ENCODE measurements around the gene LAMB4. TPM values are rescaled to one million over a fixed set of nuclear protein-coding genes. Genes with fewer than 3 reads are reported as not detected.

Gene LAMB4
- total and polyA plus RNA-seq, 5 experiments from 2014 or later: 0.27 to 1.4 TPM; not detected in 3

- DNase-seq (no peak), ATAC-seq (no peak)
- Mint-ChIP-seq H3K27ac (no peak overlapping the region), H3K4me3 (no peak overlapping the region), H3K36me3 (peaks cover 0 to 4% (median 0%) of the 10 kb centered on the region in 3 donors), H3K4me1 (no peaks in the 10 kb centered on the region), H3K27me3 (peaks cover 0 to 19% (median 0%) of the 10 kb centered on the region in 5 donors), H3K9me3 (no peaks in the 10 kb centered on the region)
- POLR2A ChIA-PET: no interaction called here
These were observed 66.6 kb downstream of the LAMB4 start for GRCh38 chr7:108063520-108063933.

GRCh38 chr7:108062250-108063014 is 67.7 kb downstream of the LAMB4 start:
- Mint-ChIP-seq H3K36me3 (peaks cover 0 to 4% (median 0%) of the 10 kb centered on the region in 3 donors), H3K27me3 (peaks cover 0 to 19% (median 0%) of the 10 kb centered on the region in 5 donors), H3K27ac (no peak overlapping the region), H3K4me1 (no peaks in the 10 kb centered on the region), H3K9me3 (no peaks in the 10 kb centered on the region), H3K4me3 (no peak overlapping the region)
- ATAC-seq: no peak
- POLR2A ChIA-PET: no interaction called here
- no peak for DNase-seq

GRCh38 chr7:108059526-108059925 is 70.6 kb downstream of the LAMB4 start:
- POLR2A ChIA-PET: no interaction called here
- H3K27ac Mint-ChIP-seq: no peak overlapping the region
- no peak for ATAC-seq
- DNase-seq: no peak
- H3K4me3 Mint-ChIP-seq: no peak overlapping the region
- H3K27me3 Mint-ChIP-seq: peaks cover 0 to 19% (median 0%) of the 10 kb centered on the region in 5 donors
- no peaks in the 10 kb centered on the region for H3K4me1 Mint-ChIP-seq
- H3K36me3 Mint-ChIP-seq: peaks cover 0 to 4% (median 0%) of the 10 kb centered on the region in 3 donors
- no peaks in the 10 kb centered on the region for H3K9me3 Mint-ChIP-seq

GRCh38 chr7:108057951-108058481 is 72.1 kb downstream of the LAMB4 start:
- DNase-seq: no peak
- Mint-ChIP-seq H3K27ac (peak overlapping the region in 1 of 10 donors; percentile 14), H3K36me3 (peaks cover 0 to 4% (median 0%) of the 10 kb centered on the region in 3 donors), H3K4me1 (no peaks in the 10 kb centered on the region), H3K9me3 (no peaks in the 10 kb centered on the region), H3K27me3 (peaks cover 0 to 19% (median 0%) of the 10 kb centered on the region in 5 donors), H3K4me3 (no peak overlapping the region)
- ATAC-seq: no peak
- POLR2A ChIA-PET: no interaction called here

- H3K36me3 Mint-ChIP-seq: peaks cover 0 to 4% (median 0%) of the 10 kb centered on the region in 3 donors
- H3K4me1 Mint-ChIP-seq: no peaks in the 10 kb centered on the region
- H3K27ac Mint-ChIP-seq: no peak overlapping the region
- H3K9me3 Mint-ChIP-seq: no peaks in the 10 kb centered on the region
- DNase-seq (no peak), ATAC-seq (no peak)
- H3K27me3 Mint-ChIP-seq: peaks cover 0 to 16% (median 0%) of the 10 kb centered on the region in 5 donors
- H3K4me3 Mint-ChIP-seq: no peak overlapping the region
- POLR2A ChIA-PET: interaction anchor here (0.6 kb wide), 1 partner anchor 222 kb away, joined by 3 read pairs; no protein-coding TSS in a partner anchor
These were observed 74.5 kb downstream of the LAMB4 start for GRCh38 chr7:108055611-108056021.

GRCh38 chr7:108054537-108054936 is 75.6 kb downstream of the LAMB4 start:
- Mint-ChIP-seq H3K9me3 (no peaks in the 10 kb centered on the region), H3K36me3 (peaks cover 0 to 4% (median 0%) of the 10 kb centered on the region in 3 donors), H3K27me3 (peaks cover 0 to 6% (median 0%) of the 10 kb centered on the region in 5 donors), H3K4me1 (no peaks in the 10 kb centered on the region), H3K4me3 (no peak overlapping the region), H3K27ac (no peak overlapping the region)
- DNase-seq (no peak), ATAC-seq (no peak)
- POLR2A ChIA-PET: no interaction called here

GRCh38 chr7:108053250-108053649 is 76.9 kb downstream of the LAMB4 start:
- Mint-ChIP-seq H3K4me1 (peaks cover 0 to 2% (median 0%) of the 10 kb centered on the region in 4 donors), H3K36me3 (no peaks in the 10 kb centered on the region), H3K27me3 (peaks cover 0 to 1% (median 0%) of the 10 kb centered on the region in 5 donors), H3K27ac (no peak overlapping the region), H3K4me3 (no peak overlapping the region), H3K9me3 (no peaks in the 10 kb centered on the region)
- ATAC-seq (no peak), DNase-seq (no peak)
- POLR2A ChIA-PET: no interaction called here

GRCh38 chr7:108051454-108051853 is 78.7 kb downstream of the LAMB4 start:
- no peaks in the 10 kb centered on the region for H3K9me3 Mint-ChIP-seq
- DNase-seq (no peak), ATAC-seq (no peak)
- no peaks in the 10 kb centered on the region for H3K36me3 Mint-ChIP-seq
- H3K27me3 Mint-ChIP-seq: peaks cover 0 to 1% (median 0%) of the 10 kb centered on the region in 5 donors
- H3K4me1 Mint-ChIP-seq: peaks cover 3 to 12% (median 6%) of the 10 kb centered on the region in 4 donors
- no peak overlapping the region for H3K4me3 Mint-ChIP-seq
- POLR2A ChIA-PET: no interaction called here
- no peak overlapping the region for H3K27ac Mint-ChIP-seq

GRCh38 chr7:108049962-108050361 is 80.2 kb downstream of the LAMB4 start:
- no peak overlapping the region for H3K27ac Mint-ChIP-seq
- H3K4me3 Mint-ChIP-seq: peak overlapping the region in 1 of 10 donors; percentile 10

GRCh38 chr7:108048422-108048821 is 81.7 kb downstream of the LAMB4 start:
- ATAC-seq (no peak), DNase-seq (no peak)
- no peaks in the 10 kb centered on the region for H3K36me3 Mint-ChIP-seq
- peaks cover 3 to 12% (median 6%) of the 10 kb centered on the region in 4 donors for H3K4me1 Mint-ChIP-seq
- peaks cover 0 to 3% (median 0%) of the 10 kb centered on the region in 5 donors for H3K27me3 Mint-ChIP-seq
- H3K27ac Mint-ChIP-seq: peak overlapping the region in 3 of 10 donors; percentile 15 to 75 (median 59)
- H3K4me3 Mint-ChIP-seq: peak overlapping the region in 3 of 10 donors; percentile 9 to 60 (median 20)
- POLR2A ChIA-PET: no interaction called here
- no peaks in the 10 kb centered on the region for H3K9me3 Mint-ChIP-seq

More at GRCh38 chr7:108049962-108050361, 80.2 kb downstream of the LAMB4 start:
- no peaks in the 10 kb centered on the region for H3K36me3 Mint-ChIP-seq
- H3K9me3 Mint-ChIP-seq: no peaks in the 10 kb centered on the region
- POLR2A ChIA-PET: no interaction called here
- peaks cover 0 to 1% (median 0%) of the 10 kb centered on the region in 5 donors for H3K27me3 Mint-ChIP-seq
- H3K4me1 Mint-ChIP-seq: peaks cover 3 to 12% (median 6%) of the 10 kb centered on the region in 4 donors
- DNase-seq (peak in 2 of 10 donors; percentile 22 to 25), ATAC-seq (peak; percentile 46 to 47)

- Mint-ChIP-seq H3K27me3 (peaks cover 0 to 3% (median 0%) of the 10 kb centered on the region in 5 donors), H3K27ac (peak overlapping the region in 2 of 10 donors; percentile 62 to 75), H3K4me3 (no peak overlapping the region), H3K9me3 (no peaks in the 10 kb centered on the region), H3K36me3 (no peaks in the 10 kb centered on the region), H3K4me1 (peaks cover 3 to 12% (median 6%) of the 10 kb centered on the region in 4 donors)
- ATAC-seq (no peak), DNase-seq (no peak)
- POLR2A ChIA-PET: no interaction called here
These were observed 83.1 kb downstream of the LAMB4 start for GRCh38 chr7:108046952-108047506.

- no peaks in the 10 kb centered on the region for H3K9me3 Mint-ChIP-seq
- H3K27ac Mint-ChIP-seq: peak overlapping the region in 1 of 10 donors; percentile 4
- peaks cover 0 to 3% (median 0%) of the 10 kb centered on the region in 5 donors for H3K27me3 Mint-ChIP-seq
- no peaks in the 10 kb centered on the region for H3K36me3 Mint-ChIP-seq
- no peak for DNase-seq
- peaks cover 3 to 12% (median 6%) of the 10 kb centered on the region in 4 donors for H3K4me1 Mint-ChIP-seq
- no peak for ATAC-seq
- H3K4me3 Mint-ChIP-seq: no peak overlapping the region
- POLR2A ChIA-PET: no interaction called here
These were observed 84.5 kb downstream of the LAMB4 start for GRCh38 chr7:108045669-108046068.

GRCh38 chr7:108045154-108045553 is 85.0 kb downstream of the LAMB4 start:
- POLR2A ChIA-PET: no interaction called here
- H3K9me3 Mint-ChIP-seq: no peaks in the 10 kb centered on the region
- H3K36me3 Mint-ChIP-seq: no peaks in the 10 kb centered on the region
- peaks cover 0 to 3% (median 0%) of the 10 kb centered on the region in 5 donors for H3K27me3 Mint-ChIP-seq
- H3K27ac Mint-ChIP-seq: peak overlapping the region in 1 of 10 donors; percentile 4
- ATAC-seq: no peak
- no peak overlapping the region for H3K4me3 Mint-ChIP-seq
- no peak for DNase-seq
- H3K4me1 Mint-ChIP-seq: peaks cover 3 to 12% (median 6%) of the 10 kb centered on the region in 4 donors

Measured in naive thymus-derived CD8-positive, alpha-beta T cell (primary cell).